ENCODE results near the gene RNF146.

The RNF146 gene

DNA sequence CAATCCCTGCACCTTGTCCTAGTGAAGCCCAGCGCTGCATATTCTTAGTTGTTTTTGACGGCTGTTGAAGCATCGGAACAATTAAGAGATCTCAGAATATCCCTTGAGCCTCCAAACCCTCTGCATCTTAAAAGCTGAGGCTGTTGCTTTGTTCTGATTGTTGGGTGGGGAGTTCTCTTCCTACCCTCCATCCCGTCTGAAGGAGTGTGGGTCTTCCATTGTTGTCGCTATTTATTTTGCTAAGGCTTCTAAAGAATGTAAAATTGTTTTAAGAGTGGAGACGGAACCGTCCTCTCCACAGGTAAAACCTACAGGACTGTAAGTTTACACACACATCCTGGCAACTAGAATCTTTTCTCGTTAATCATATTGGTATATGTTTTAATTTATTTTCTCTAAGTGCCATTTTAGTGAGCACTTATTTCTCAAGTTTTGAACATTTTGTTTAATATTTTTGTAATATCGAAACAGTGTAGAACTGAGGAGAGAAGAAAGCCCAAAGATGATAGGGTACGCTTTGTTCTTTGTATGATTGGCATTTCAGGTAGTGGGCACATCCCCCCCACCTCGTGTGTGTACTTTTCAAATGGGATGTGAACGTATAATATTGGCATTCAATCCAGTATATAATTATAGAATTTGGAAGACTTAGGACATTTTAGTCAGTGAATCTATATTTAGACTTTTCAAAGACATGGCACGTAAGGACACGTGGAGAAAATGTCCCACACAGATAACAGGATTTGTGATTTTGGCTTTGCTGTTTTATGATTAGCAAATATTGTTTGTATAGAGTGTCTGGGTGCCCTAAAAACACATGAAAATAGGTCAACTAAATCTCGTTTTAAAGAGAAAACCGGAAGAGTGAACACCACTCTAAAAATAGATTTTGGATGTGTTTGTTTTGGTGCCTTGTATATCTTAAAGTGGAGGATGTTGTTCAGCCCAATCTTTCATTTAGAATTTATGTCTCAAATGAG is 1.3 kb downstream of the RNF146 start:
- no peak for TF ChIP-seq CTCF (IDR thresholded peaks at IDR 0.05; ENCODE audit: borderline replicate concordance, insufficient read depth, low read depth, low read length)
- peak overlapping the region; percentile 90 for H3K4me3 ChIP-seq (ENCODE audit: low read depth, low read length)

DNA sequence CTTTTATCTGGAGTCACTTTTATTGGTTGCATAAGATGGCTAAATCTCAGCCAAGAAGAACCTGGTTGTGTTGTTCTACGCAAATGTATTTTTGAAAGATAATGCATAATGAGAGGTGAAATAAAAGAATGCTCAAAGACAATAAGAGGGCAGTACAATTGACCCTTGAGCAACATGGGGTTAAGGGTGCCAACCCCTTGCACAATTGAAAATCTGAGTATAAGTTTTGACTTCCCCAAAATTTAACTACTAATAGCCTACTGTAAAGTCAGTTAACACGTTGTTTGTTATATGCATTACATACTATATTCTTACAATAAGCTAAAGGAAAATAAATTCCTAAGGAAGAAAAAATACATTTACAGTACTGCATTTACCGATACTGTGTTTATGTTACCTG is 5.9 kb downstream of the RNF146 start:
- no peak for TF ChIP-seq CTCF (IDR thresholded peaks at IDR 0.05; ENCODE audit: borderline replicate concordance, insufficient read depth, low read depth, low read length)
- H3K4me3 ChIP-seq (ENCODE audit: low read depth, low read length) = no peak overlapping the region

DNA sequence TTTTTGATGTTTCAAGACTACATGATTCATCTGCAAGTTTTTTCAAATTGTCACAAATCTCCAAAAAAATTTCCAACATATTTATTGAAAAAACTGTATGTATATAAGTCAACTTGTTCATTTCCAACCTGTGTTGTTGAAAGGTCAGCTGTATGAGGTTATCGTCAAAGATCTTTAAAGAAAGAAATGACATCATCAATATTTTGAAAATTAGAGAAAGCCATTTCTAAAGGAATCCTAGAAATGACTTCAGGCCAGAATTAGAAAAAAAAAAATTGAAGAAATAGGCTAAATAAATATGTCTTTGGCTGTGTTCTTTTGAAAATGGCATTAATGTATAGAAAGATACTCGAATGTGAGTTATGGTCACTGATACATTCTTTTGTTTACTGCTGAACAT is 6.8 kb downstream of the RNF146 start:
- TF ChIP-seq CTCF (IDR thresholded peaks at IDR 0.05; ENCODE audit: borderline replicate concordance, insufficient read depth, low read depth, low read length) = no peak

GRCh38 chr6:127276331-127276730 is 9.7 kb downstream of the RNF146 start:
- TF ChIP-seq CTCF (IDR thresholded peaks at IDR 0.05; ENCODE audit: borderline replicate concordance, insufficient read depth, low read depth, low read length) = no peak
- H3K4me3 ChIP-seq (ENCODE audit: low read depth, low read length) = no peak overlapping the region

More for the DNA sequence above, 6.8 kb downstream of the RNF146 start:
- no peak overlapping the region for H3K4me3 ChIP-seq (ENCODE audit: low read depth, low read length)

- TF ChIP-seq CTCF (IDR thresholded peaks at IDR 0.05; ENCODE audit: borderline replicate concordance, insufficient read depth, low read depth, low read length) = no peak
- no peak overlapping the region for H3K4me3 ChIP-seq (ENCODE audit: low read depth, low read length)
Observed at GRCh38 chr6:127277878-127278843, 11.5 kb downstream of the RNF146 start.

GRCh38 chr6:127279815-127280214 is 13.2 kb downstream of the RNF146 start:
- H3K4me3 ChIP-seq (ENCODE audit: low read depth, low read length) = no peak overlapping the region
- no peak for TF ChIP-seq CTCF (IDR thresholded peaks at IDR 0.05; ENCODE audit: borderline replicate concordance, insufficient read depth, low read depth, low read length)

All from GM12875 (cell line).